Kidney (tissue), 14 donors: ENCODE results near the gene AOX1. TPM values are rescaled to one million over a fixed set of nuclear protein-coding genes. Genes with fewer than 3 reads are reported as not detected.

ENCODE experiments used
- DNase-seq, 5 donors: peaks; one replicate each; pipeline ENCODE4 v3.0.0-alpha.2; 2013 to 2020
- FAIRE-seq: peaks from 2 replicates; lab custom pipeline; 2012; peaks lifted over from hg19 to GRCh38; lab: Jason Lieb, UNC
- H3K27ac ChIP-seq, 2 donors: one replicate each; pipeline ENCODE4 v1.7.0; 2013; ENCODE audit warnings: low read depth in 2 of 2, low read length in 2 of 2, inconsistent platforms in 1 of 2
- H3K27me3 ChIP-seq: one replicate; pipeline ENCODE4 v1.7.1; 2013; ENCODE audit warnings: low read length, inconsistent platforms; ENCODE audit not compliant: control insufficient read depth, insufficient read depth
- H3K36me3 ChIP-seq, 3 donors: one replicate each; pipeline versions ENCODE4 v1.7.0 to v1.7.1; 2013; ENCODE audit warnings: low read length in 3 of 3, control low read depth in 1 of 3, inconsistent platforms in 1 of 3; ENCODE audit not compliant: insufficient read depth in 3 of 3, control insufficient read depth in 2 of 3
- H3K4me1 ChIP-seq, 3 donors: one replicate each; pipeline versions ENCODE4 v1.7.0 to v1.7.1; 2013; ENCODE audit warnings: low read length in 3 of 3, inconsistent platforms in 1 of 3, low read depth in 1 of 3; ENCODE audit not compliant: control insufficient read depth in 2 of 3, insufficient read depth in 2 of 3
- H3K4me3 ChIP-seq, 3 donors: one replicate each; pipeline versions ENCODE4 v1.7.0 to v1.8.1; 2013; ENCODE audit warnings: low read length in 3 of 3, control low read depth in 1 of 3, inconsistent platforms in 1 of 3
- H3K9ac ChIP-seq, 3 donors: one replicate each; pipeline versions ENCODE4 v1.7.0 to v1.7.1; 2013; ENCODE audit warnings: low read length in 3 of 3, control low read depth in 1 of 3, inconsistent platforms in 1 of 3
- H3K9me3 ChIP-seq, 3 donors: one replicate each; pipeline versions ENCODE4 v1.7.0 to v1.7.1; 2013; ENCODE audit warnings: low read length in 3 of 3, control low read depth in 1 of 3, inconsistent platforms in 1 of 3; ENCODE audit not compliant: control insufficient read depth in 2 of 3, insufficient read depth in 1 of 3
- intact Hi-C: fragments of 100-400 bp; cut with DNase I; formaldehyde crosslinking; loops from one replicate; pipeline ENCODE4 v1.11.1; 2022
- polyA plus RNA-seq: library from polyadenylated mRNA; stranded (reverse); fragments of 350-450 nt; fragmentation: Illumina TruSeq; extraction: RNeasy Lipid Tissue Mini Kit (QIAGEN cat#74804); gene quantifications from one replicate; pipeline ENCODE4 v1.2.3, GENCODE V29; 2014; ENCODE audit warnings: low read depth, low replicate concordance; ENCODE audit not compliant: insufficient read depth
- total RNA-seq: library from RNA; stranded (reverse); fragmentation: NEBNext Ultra II Directional; extraction: Animal tissue kit (Norgen Biotek cat#: 25700); gene quantifications from one replicate; pipeline ENCODE4 v1.2.1, GENCODE V29; 2021
- TF ChIP-seq, protein P1 (sequence below): IDR thresholded peaks from 3 replicates; pipeline ENCODE4 v1.5.1; 2012; ENCODE audit warnings: mild to moderate bottlenecking, moderate library complexity, borderline replicate concordance; ENCODE audit not compliant: insufficient read depth; ENCODE audit errors: extremely low read depth
- donor health status: control.
- donor health status: control.
- donor health status: control.
- donor health status: control.
- donor health status: control.
- donor health status: DM: yes; HTN: yes; CAD: no.
- donor health status: Normal renal cell carcinoma (clear cell type).

AOX1 gene
- total and polyA plus RNA-seq, 2 donors from 2014 or later, result 38.6 to 43.7 TPM

DNA sequence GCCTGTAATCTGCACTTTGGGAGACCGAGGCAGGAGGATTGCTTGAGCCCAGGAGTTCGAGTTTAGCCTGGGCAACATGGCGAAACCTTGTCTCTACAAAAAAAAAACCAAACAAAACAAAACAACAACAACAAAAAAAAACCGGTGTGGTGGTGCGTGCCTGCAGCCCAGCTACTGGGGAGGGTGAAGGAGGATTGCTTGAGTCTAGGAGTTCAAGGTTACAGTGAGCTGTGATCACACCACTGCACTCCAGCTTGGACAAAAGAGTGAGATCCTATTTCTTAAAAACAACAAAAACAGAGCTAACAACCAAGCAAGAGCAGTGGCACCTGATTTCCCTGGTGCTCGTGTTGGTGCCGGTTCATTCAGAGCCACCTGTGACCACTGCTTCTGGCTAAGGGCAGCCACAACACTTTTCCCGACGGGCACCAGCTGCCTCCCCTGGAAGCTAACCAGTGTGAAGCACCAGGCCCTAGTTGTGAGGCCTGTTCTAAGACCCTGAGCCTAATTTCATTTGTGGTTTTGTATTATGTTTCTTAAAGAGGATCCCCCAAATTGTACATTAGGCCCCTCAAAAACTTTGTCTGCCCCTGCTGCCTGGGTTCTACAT is 1.3 kb downstream of the AOX1 start:
- intact Hi-C loops, result no loop called here

GRCh38 chr2:200588076-200588678 is 2.4 kb downstream of the AOX1 start:
- intact Hi-C loops, result no loop called here
- Histone ChIP-seq H3K36me3 (no peaks in the 10 kb centered on the region), H3K9ac (no peak overlapping the region), H3K4me3 (peak overlapping the region in 2 of 3 donors; percentile 59 to 85), H3K27ac (no peak overlapping the region), H3K9me3 (no peaks in the 10 kb centered on the region), H3K27me3 (no peaks in the 10 kb centered on the region), H3K4me1 (peaks cover 0 to 7% (median 0%) of the 10 kb centered on the region in 3 donors)
- no peak for FAIRE-seq
- TF ChIP-seq, protein P1, sequence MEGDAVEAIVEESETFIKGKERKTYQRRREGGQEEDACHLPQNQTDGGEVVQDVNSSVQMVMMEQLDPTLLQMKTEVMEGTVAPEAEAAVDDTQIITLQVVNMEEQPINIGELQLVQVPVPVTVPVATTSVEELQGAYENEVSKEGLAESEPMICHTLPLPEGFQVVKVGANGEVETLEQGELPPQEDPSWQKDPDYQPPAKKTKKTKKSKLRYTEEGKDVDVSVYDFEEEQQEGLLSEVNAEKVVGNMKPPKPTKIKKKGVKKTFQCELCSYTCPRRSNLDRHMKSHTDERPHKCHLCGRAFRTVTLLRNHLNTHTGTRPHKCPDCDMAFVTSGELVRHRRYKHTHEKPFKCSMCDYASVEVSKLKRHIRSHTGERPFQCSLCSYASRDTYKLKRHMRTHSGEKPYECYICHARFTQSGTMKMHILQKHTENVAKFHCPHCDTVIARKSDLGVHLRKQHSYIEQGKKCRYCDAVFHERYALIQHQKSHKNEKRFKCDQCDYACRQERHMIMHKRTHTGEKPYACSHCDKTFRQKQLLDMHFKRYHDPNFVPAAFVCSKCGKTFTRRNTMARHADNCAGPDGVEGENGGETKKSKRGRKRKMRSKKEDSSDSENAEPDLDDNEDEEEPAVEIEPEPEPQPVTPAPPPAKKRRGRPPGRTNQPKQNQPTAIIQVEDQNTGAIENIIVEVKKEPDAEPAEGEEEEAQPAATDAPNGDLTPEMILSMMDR, result no peak
- DNase-seq, result no peak

More for the DNA sequence above, 1.3 kb downstream of the AOX1 start:
- H3K36me3 ChIP-seq, result no peaks in the 10 kb centered on the region
- TF ChIP-seq, protein P1, result no peak
- peaks cover 0 to 6% (median 0%) of the 10 kb centered on the region in 3 donors for H3K4me1 ChIP-seq
- H3K9me3 ChIP-seq, result no peaks in the 10 kb centered on the region
- FAIRE-seq (no peak), DNase-seq (peak in 1 of 5 donors; percentile 63)
- no peaks in the 10 kb centered on the region for H3K27me3 ChIP-seq
- peak overlapping the region in 1 of 3 donors; percentile 51 for H3K9ac ChIP-seq
- peak overlapping the region in 2 of 3 donors; percentile 59 to 85 for H3K4me3 ChIP-seq
- H3K27ac ChIP-seq, result peak overlapping the region in 1 of 2 donors; percentile 90

DNA sequence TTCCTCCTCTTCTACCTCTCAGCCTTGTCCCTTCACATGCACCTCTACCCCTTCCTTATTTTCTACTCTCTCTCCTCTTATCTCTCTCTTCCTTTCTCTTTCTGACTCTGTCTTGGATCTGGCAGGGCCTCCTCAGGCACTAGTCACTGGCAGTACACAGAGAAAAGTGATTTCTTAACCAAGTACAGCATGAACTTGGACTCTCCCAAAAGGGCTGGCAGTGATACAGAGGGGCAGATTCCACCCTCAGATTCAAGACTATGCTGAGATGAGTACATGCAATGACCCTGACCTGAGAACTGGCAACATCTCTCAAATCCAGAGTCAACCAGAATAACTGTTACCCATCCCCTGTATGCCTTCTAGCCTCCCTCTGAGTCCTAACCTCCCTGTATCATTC is 4.3 kb downstream of the AOX1 start:
- H3K4me3 ChIP-seq, result no peak overlapping the region
- no peak for DNase-seq
- FAIRE-seq, result no peak
- H3K27me3 ChIP-seq, result no peaks in the 10 kb centered on the region
- H3K4me1 ChIP-seq, result peaks cover 0 to 7% (median 0%) of the 10 kb centered on the region in 3 donors
- no peaks in the 10 kb centered on the region for H3K36me3 ChIP-seq
- H3K27ac ChIP-seq, result peak overlapping the region in 1 of 2 donors; percentile 30
- H3K9me3 ChIP-seq, result no peaks in the 10 kb centered on the region
- TF ChIP-seq, protein P1, result no peak
- intact Hi-C loops, result no loop called here
- H3K9ac ChIP-seq, result no peak overlapping the region
